PFSK-1 (cell line): ENCODE results near the gene MEG3.

Experiments used
- FOXP2 ChIP-seq: optimal IDR thresholded peaks from 2 replicates; pipeline ENCODE3; 2011; ENCODE audit warnings: borderline replicate concordance, control low read depth, inconsistent platforms; ENCODE audit not compliant: insufficient read depth; ENCODE audit errors: extremely low read length, extremely low read depth
- POLR2AphosphoS5 ChIP-seq: IDR thresholded peaks from 2 replicates; pipeline ENCODE4 v1.6.1; 2012; ENCODE audit warnings: low read depth, mild to moderate bottlenecking, control low read depth, low read length, moderate library complexity
- SIN3A ChIP-seq: IDR thresholded peaks from 2 replicates; pipeline ENCODE4 v1.6.1; 2012; ENCODE audit warnings: mild to moderate bottlenecking, low read length, moderate library complexity, borderline replicate concordance; ENCODE audit not compliant: insufficient read depth
- TAF1 ChIP-seq: IDR thresholded peaks from 2 replicates; pipeline ENCODE4 v1.6.1; 2012; ENCODE audit warnings: low read length, control low read depth, borderline replicate concordance; ENCODE audit not compliant: insufficient read depth
- TF ChIP-seq, protein P1 (sequence below), 2 experiments: IDR thresholded peaks; 2 replicates each; pipeline versions ENCODE4 v1.6.1 to v1.8.0; 2011 to 2012; ENCODE audit warnings: low read depth in 2 of 2, low read length in 2 of 2, control low read depth in 1 of 2, inconsistent platforms in 1 of 2, mild to moderate bottlenecking in 1 of 2, moderate library complexity in 1 of 2; ENCODE audit not compliant: insufficient read depth in 1 of 2

Gene MEG3

DNA sequence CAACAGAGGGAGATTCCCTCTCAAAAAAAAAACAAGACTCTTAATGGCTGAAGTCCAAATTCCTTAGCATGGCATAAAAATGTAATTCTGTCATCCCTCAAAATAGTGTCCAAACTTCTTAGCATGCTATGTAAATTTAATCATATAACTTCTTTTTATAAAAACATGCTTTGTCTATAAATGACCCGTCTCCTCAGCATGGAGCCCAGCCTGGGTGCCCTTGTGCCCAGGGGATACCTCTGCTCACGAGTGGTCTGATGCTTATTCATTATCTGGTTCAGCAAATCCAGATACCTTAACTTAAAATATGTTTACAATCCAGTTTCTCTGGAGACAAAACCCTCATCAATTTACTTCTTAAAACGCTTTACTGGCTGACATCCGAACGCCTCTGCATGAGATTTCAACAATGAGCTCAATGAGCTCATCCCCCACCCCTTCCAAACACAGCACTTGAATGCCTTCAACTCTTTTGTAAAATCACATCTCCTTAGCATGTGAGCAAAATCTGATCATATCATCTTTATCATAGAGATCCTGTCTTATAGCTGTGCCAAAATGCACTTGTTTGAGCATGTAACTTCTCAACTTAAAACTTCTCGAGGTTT, 61.9 kb downstream of the MEG3 start:
- TF ChIP-seq POLR2AphosphoS5 (no peak), TAF1 (no peak), FOXP2 (no peak)
- TF ChIP-seq, protein P1, sequence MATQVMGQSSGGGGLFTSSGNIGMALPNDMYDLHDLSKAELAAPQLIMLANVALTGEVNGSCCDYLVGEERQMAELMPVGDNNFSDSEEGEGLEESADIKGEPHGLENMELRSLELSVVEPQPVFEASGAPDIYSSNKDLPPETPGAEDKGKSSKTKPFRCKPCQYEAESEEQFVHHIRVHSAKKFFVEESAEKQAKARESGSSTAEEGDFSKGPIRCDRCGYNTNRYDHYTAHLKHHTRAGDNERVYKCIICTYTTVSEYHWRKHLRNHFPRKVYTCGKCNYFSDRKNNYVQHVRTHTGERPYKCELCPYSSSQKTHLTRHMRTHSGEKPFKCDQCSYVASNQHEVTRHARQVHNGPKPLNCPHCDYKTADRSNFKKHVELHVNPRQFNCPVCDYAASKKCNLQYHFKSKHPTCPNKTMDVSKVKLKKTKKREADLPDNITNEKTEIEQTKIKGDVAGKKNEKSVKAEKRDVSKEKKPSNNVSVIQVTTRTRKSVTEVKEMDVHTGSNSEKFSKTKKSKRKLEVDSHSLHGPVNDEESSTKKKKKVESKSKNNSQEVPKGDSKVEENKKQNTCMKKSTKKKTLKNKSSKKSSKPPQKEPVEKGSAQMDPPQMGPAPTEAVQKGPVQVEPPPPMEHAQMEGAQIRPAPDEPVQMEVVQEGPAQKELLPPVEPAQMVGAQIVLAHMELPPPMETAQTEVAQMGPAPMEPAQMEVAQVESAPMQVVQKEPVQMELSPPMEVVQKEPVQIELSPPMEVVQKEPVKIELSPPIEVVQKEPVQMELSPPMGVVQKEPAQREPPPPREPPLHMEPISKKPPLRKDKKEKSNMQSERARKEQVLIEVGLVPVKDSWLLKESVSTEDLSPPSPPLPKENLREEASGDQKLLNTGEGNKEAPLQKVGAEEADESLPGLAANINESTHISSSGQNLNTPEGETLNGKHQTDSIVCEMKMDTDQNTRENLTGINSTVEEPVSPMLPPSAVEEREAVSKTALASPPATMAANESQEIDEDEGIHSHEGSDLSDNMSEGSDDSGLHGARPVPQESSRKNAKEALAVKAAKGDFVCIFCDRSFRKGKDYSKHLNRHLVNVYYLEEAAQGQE (IDR thresholded peaks at IDR 0.05; ENCODE audit: insufficient read depth in 1 of 2, low read depth in 2 of 2, low read length in 2 of 2) = no peak

DNA sequence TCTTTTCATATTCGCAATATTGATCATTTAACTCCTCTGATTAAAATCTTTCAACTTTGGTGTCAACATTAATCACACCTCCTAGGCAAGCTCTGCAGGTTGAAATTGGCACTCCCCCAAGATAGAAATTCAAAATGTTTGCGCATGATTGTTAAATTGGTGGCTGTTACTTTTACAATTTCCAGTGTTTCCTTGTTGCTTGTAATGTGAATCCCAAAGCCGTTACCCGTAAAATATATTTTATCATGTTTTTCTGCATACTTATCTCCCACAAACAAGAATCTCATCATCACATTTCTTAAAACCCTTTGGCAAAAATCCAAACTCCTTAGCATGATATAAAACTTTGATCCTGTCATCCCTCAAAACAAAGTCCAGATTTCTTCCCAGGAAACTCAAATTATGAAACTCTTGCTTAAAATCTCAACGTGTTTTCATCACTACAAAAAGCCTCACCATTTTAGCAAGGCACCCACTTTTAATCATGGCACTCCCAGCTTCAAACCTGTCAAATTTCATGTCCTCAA, 62.9 kb downstream of the MEG3 start:
- no peak for TF ChIP-seq SIN3A
- TF ChIP-seq POLR2AphosphoS5 = no peak
- TF ChIP-seq, protein P1 (IDR thresholded peaks at IDR 0.05; ENCODE audit: insufficient read depth in 1 of 2, low read depth in 2 of 2, low read length in 2 of 2) = no peak
- TF ChIP-seq FOXP2 = no peak
- no peak for TF ChIP-seq TAF1

DNA sequence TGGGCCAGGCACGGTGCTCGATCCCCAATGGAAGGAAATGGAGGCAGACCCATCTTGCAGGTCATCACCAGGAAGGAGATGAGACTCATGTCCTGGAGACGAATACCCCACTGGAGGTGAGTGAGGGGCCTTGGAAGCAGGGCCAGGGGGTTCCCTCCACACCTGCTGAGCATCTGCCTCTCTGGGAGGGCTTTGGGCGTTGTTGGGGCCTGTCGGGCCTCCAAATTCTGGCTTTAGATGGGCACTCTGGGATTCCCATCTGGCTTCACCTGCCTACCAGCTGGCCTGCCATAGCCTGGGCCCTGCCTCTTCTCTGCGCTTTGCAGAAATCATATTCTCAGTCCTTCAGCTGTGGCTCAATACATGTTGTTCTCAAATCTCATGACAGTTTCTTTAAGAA, 63.7 kb downstream of the MEG3 start:
- TF ChIP-seq SIN3A (no peak), FOXP2 (no peak), TAF1 (no peak), POLR2AphosphoS5 (no peak)
- TF ChIP-seq, protein P1 (IDR thresholded peaks at IDR 0.05; ENCODE audit: insufficient read depth in 1 of 2, low read depth in 2 of 2, low read length in 2 of 2) = no peak

DNA sequence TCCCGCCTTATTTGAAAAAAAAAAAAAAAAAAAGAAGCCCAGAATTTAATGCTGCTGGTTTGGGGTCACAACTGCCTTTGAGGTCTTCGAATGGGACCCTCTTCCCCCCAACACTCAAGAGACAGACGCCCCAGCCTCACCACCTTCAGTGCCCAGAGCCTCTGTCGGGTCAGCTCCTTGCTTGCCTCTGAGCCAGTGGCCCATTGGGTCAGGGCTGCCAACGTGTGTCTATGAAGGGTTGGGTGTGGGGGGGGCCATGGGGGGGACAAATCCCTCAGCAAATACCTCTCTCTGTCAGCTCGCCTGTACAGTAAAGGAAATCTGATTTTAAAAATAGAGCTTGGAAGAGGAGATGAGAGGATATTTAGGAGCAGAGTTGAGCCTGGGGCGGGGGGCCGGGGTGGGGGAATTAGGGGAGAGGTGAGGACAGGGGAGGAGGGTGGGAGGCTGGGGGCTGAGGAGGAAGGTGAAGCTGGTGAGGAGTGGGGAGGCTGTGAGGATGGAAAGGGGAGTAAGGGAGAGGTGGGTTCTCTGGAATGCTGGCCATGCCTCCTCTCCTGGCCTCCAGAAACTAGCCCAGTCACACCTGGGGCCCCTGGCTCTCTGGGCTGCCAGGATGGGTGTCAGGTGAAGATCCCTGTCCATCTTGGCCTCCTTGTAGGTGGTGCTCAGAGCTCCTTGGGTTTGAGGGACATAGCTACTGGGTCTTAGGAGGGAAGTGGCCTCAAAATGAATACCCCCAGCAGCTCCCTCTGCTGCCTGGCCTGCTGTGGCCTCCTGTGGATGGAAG, 64.3 kb downstream of the MEG3 start:
- TF ChIP-seq FOXP2 (no peak), SIN3A (no peak), POLR2AphosphoS5 (no peak)

DNA sequence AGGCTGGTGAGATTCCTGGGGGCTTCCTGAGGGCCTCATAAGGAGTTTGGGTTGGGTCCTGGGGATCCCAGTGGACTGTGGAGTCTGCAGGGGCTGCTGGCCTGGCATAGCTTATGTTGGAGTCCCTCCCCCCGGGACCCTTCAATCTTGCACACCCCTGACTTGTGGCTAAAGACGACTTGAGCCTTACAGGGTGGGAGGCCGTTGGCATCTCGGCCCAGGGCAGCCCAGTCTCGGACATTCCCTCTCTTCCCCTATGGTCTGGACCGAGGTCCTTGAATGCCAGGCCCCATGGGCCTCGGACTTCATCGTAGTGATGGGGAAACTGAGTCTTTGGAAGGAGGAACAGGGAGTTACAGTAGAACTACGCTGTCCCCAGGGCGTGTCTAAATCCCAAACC, 65.1 kb downstream of the MEG3 start:
- TF ChIP-seq FOXP2 (no peak), POLR2AphosphoS5 (no peak; the same call in none of the 2 replicates), SIN3A (no peak), TAF1 (no peak)
- TF ChIP-seq, protein P1 (IDR thresholded peaks at IDR 0.05; ENCODE audit: insufficient read depth in 1 of 2, low read depth in 2 of 2, low read length in 2 of 2) = no peak
